ENCODE measurements around the gene FLII. TPM values are rescaled to one million over a fixed set of nuclear protein-coding genes. Genes with fewer than 3 reads are reported as not detected.

FLII gene
- total and polyA plus RNA-seq, 12 donors, result 150 to 652 (median 297) TPM

GRCh38 chr17:18267927-18268711 lies 9.6 kb upstream of the FLII start:
- Histone ChIP-seq H3K4me1 (replicated peaks in 1 of 2) (peaks cover under 1 to 5% of the 10 kb centered on the region in 2 donors), H3K4me3 (no peak overlapping the region), H3K27ac (peak overlapping the region in 3 of 5 donors; percentile 19 to 72 (median 43)), H3K9me3 (replicated peaks in 1 of 3) (no peaks in the 10 kb centered on the region), H3K27me3 (no peaks in the 10 kb centered on the region), H3K36me3 (replicated peaks in 1 of 2) (peaks cover 0 to 28% of the 10 kb centered on the region in 2 donors)
- DNase-seq, result peak in 2 of 7 donors; percentile 56 to 57
- WGBS, 4 donors, result 32 to 39% (median 37%) methylated on average over 8 to 14 of the region's 14 CpGs
- TF ChIP-seq, protein P1, sequence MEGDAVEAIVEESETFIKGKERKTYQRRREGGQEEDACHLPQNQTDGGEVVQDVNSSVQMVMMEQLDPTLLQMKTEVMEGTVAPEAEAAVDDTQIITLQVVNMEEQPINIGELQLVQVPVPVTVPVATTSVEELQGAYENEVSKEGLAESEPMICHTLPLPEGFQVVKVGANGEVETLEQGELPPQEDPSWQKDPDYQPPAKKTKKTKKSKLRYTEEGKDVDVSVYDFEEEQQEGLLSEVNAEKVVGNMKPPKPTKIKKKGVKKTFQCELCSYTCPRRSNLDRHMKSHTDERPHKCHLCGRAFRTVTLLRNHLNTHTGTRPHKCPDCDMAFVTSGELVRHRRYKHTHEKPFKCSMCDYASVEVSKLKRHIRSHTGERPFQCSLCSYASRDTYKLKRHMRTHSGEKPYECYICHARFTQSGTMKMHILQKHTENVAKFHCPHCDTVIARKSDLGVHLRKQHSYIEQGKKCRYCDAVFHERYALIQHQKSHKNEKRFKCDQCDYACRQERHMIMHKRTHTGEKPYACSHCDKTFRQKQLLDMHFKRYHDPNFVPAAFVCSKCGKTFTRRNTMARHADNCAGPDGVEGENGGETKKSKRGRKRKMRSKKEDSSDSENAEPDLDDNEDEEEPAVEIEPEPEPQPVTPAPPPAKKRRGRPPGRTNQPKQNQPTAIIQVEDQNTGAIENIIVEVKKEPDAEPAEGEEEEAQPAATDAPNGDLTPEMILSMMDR (IDR thresholded peaks at IDR 0.05), result no peak
- peak in 1 of 2 donors; percentile 5 for TF ChIP-seq POLR2A (IDR thresholded peaks at IDR 0.05)
- intact Hi-C loops (cut with DNase I), result no loop called here

GRCh38 chr17:18267366-18267765 lies 8.8 kb upstream of the FLII start:
- intact Hi-C loops (cut with DNase I), result no loop called here
- Histone ChIP-seq H3K27me3 (no peaks in the 10 kb centered on the region), H3K4me3 (no peak overlapping the region), H3K4me1 (replicated peaks in 1 of 2) (peaks cover 8 to 13% of the 10 kb centered on the region in 2 donors), H3K36me3 (replicated peaks in 1 of 2) (peaks cover 0 to 31% of the 10 kb centered on the region in 2 donors), H3K9me3 (replicated peaks in 1 of 3) (no peaks in the 10 kb centered on the region), H3K27ac (no peak overlapping the region)
- no peak for DNase-seq
- 82 to 95% (median 86%) methylated on average over 6 to 10 of the region's 10 CpGs for WGBS, 4 donors
- TF ChIP-seq POLR2A (IDR thresholded peaks at IDR 0.05), result no peak
- TF ChIP-seq, protein P1 (IDR thresholded peaks at IDR 0.05), result no peak

- Histone ChIP-seq H3K27ac (no peak overlapping the region), H3K4me3 (no peak overlapping the region), H3K27me3 (no peaks in the 10 kb centered on the region), H3K36me3 (replicated peaks in 1 of 2) (peaks cover 0 to 31% of the 10 kb centered on the region in 2 donors), H3K9me3 (replicated peaks in 1 of 3) (no peaks in the 10 kb centered on the region), H3K4me1 (replicated peaks in 1 of 2) (peaks cover 24 to 35% of the 10 kb centered on the region in 2 donors)
- no peak for TF ChIP-seq POLR2A (IDR thresholded peaks at IDR 0.05)
- TF ChIP-seq, protein P1 (IDR thresholded peaks at IDR 0.05), result no peak
- no peak for DNase-seq
- 87 to 91% (median 89%) methylated on average over 10 to 50 of the region's 50 CpGs for WGBS, 4 donors
- intact Hi-C loops (cut with DNase I), result no loop called here
Observed at GRCh38 chr17:18263885-18264682, 5.5 kb upstream of the FLII start.

DNA sequence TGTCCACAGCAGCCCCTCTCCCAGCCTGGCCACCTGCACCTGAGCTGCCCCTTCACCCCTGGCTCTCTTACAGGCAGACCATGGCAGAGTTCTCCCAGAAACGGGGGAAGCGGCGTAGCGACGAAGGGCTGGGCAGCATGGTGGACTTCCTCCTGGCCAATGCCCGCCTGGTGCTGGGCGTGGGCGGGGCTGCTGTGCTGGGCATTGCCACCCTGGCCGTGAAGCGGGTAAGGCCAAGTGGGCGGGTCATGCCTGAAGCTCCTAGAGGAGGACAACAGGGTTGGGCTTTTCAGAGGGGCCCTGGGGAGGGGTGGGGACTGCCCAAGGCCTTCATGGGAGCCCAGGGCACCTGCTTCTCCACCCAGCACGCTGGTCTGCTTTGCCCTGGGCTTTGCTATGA lies 4.1 kb upstream of the FLII start:
- H3K9me3 ChIP-seq (replicated peaks in 1 of 3), result no peaks in the 10 kb centered on the region
- intact Hi-C loops (cut with DNase I), result no loop called here
- peak; percentile 57 to 88 (median 84) for DNase-seq
- 63 to 76% (median 73%) methylated on average over 11 to 12 of the region's 12 CpGs for WGBS, 4 donors
- no peak overlapping the region for H3K4me3 ChIP-seq
- H3K27ac ChIP-seq, result peak overlapping the region in 3 of 5 donors; percentile 92 to 96 (median 94)
- H3K36me3 ChIP-seq (replicated peaks in 1 of 2), result peaks cover 0 to 31% of the 10 kb centered on the region in 2 donors
- peaks cover 26 to 36% of the 10 kb centered on the region in 2 donors for H3K4me1 ChIP-seq (replicated peaks in 1 of 2)
- H3K27me3 ChIP-seq, result no peaks in the 10 kb centered on the region
- TF ChIP-seq, protein P1 (IDR thresholded peaks at IDR 0.05), result no peak
- TF ChIP-seq POLR2A (IDR thresholded peaks at IDR 0.05), result no peak

All from adrenal gland (tissue), 12 donors.